Stimulated activated CD8-positive, alpha-beta memory T cell treated with anti-CD3 and anti-CD28 coated beads, Interleukin-4, amount 100 ng/mL, for 1 hour (primary cell): Measurements from ENCODE around the gene TMC2.
"Not testable (repeated sequence)": the region's sequence is repeated elsewhere in the genome, so short reads cannot be mapped to it uniquely, and the experiment has no call there.

Experiments used
- DNase-seq, 2 donors: peaks; one replicate each; pipeline ENCODE4 v3.0.0-alpha.2; 2020; ENCODE audit warnings: low read depth in 2 of 2, low spot score in 1 of 2

TMC2 gene

GRCh38 chr20:2658414-2659354 lies 122.3 kb downstream of the TMC2 start:
- DNase-seq: no peak

- no peak for DNase-seq
Observed at GRCh38 chr20:2659547-2659946, 123.2 kb downstream of the TMC2 start.

DNA sequence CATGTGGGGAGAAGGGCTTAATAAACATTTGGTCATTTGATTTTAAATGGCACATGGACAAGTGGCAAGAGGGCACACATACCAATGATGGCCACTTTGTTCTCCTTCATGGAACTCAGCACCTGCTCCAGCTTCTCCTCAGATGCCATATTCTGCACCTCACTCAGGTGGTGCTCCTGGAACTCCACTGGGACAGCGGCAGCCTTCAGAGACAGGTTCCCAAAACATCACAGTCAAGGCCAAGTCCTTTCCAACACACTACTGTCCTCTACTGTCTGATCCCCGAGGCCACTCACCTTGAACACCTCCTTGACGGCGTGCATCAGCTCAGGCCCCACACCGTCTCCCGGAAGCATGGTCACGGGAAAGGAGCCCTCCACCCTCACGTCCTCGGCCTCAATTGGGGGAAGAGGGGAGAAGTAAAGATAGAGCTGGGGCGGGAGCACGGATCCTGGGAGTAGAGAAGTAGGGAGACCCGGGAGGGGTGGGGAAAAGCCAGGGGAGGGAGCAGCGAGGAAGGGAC lies 127.1 kb downstream of the TMC2 start:
- DNase-seq: no peak

DNA sequence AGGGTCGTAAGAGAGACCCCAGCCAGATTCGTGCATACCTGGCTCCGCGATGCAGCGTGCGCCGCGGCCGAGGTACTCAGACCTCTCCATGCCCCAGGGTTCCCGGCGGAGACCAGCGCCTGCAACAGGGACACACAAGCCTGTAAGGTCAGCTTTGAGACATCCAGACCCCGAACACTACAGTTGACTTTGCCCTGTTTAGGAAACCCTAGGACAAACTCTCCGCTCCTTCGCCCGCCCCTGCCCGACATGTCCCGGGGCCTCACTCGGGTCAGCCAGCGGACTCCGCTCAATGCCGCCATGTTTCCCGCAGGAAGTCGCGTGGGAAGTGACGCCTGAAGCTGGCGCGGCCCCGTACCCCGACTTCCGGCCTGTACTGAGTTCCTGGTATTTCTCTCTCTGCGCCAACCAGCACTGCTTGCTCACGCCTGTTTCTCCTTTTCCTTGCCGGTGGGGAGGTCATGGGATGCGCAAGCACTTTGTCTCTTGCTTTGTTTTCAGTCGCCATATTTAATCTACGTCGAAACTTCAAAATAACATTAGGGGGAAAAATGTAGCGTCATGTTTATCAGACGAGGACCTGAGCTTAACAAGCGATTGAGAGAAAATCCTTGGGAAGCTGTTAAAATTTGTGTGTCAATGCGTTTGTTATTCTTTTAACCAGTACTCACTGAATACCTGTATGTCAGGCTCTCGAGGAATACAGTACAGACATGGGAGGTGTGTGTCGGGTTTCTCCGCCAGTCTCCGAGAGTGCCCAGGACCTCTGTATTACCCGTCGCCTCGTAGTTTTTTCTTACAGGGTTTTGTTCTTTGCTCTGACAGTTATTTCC lies 127.7 kb downstream of the TMC2 start, which contains the start of gene IDH3B:
TSS of gene IDH3B (minus strand) at position 330 of the 833 bp plus-strand sequence. CDS start at position 302, 28 bp downstream.
- peak; percentile 78 to 83 for DNase-seq

DNA sequence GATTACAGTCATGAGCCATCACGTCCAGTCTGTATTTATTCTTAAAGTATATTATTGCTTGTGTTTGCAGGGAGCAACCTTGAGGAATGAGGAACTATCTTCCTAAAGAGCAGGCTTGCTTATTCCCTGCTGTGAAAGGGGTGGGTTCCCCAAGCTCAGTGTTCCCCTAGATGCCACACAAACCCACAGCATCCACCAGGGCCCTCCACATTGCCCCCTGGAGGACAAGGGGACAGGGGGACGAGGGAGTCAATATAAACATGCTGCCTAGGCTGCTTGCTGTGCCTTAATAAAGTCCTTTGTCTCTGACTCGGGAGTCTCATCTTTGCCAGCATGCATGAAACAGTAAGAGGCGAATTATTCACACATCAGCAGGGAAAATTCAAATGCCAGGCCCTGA lies 135.6 kb downstream of the TMC2 start:
- no peak for DNase-seq

- DNase-seq: no peak
Observed at GRCh38 chr20:2672446-2672845, 136.1 kb downstream of the TMC2 start.

DNA sequence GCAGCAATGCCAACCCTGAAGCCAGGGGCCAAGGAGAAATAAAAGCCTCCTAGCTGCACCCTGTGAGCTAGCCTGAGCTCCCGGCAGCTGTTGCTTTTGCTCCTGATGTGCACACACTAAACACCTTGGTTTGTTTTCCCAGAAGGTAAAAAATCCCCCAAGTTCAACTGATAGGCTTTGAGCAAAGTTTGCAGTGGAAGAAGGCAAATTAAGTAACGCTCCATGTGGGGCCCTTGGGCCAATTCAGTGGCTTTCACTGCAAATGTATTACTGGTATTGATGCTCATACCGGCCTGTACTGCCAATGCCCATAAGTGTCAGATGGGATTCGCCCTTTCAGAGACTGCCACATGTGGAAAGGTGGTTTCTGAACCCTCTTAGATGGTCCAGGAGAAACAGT lies 137.1 kb downstream of the TMC2 start:
- DNase-seq: no peak

- DNase-seq: no peak
Observed at GRCh38 chr20:2680046-2680445, 143.7 kb downstream of the TMC2 start.

DNA sequence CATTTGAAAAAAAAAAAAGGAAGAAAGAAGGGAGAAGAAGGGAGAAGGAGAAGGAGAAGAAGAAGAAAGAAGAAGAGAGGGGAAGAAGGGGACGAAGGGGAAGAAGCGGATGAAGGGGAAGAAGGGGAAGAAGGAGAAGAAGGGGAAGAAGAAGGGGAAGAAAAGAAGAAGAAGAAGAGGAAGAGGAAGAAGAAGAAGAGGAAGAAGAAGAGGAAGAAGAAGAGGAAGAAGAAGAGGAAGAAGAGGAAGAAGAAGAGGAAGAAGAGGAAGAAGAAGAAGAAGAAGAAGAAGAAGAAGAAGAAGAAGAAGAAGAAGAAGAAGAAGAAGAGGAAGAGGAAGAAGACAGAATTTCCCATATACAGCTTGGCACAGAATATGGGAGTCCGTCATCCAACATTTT lies 145.7 kb downstream of the TMC2 start:
- not testable (repeated sequence) for DNase-seq

DNA sequence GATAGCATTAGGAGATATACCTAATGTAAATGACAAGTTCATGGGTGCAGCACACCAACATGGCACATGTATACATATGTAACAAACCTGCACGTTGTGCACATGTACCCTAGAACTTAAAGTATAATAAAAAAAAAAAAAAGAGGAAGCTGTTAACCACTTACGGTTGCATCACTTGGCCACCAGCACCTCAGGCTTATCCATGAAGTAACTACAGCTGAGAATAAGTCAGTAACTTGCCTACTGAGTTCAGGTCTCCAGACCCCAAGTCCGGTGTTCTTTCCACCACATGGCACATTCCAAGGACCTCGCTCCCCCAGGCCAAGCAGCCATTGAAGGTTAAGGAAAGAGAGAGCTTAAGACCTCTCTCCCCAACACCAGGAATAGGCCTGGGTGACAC lies 148.4 kb downstream of the TMC2 start:
- not testable (repeated sequence) for DNase-seq

DNA sequence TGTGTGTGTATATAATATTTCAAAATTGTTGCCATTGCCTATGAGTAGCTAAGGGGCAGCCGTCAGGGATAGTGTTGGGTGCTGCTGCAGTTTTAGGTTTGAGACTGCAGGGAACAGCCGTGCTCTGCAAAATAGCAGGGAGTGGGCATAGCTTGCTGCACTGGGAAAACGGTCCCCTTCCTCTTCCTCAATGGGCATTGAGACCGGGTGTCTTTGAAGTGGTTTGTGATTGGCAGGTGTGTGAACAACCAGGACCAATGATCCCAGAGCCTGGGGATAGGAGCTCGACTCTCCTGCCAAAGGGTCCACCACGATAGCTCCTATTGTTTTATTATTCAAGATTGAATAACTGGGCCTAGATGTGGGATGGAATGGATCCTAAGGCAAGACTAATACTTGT lies 151.1 kb downstream of the TMC2 start:
- DNase-seq: no peak

- peak; percentile 54 to 62 for DNase-seq
Observed at GRCh38 chr20:2688041-2688591, 151.7 kb downstream of the TMC2 start.

DNA sequence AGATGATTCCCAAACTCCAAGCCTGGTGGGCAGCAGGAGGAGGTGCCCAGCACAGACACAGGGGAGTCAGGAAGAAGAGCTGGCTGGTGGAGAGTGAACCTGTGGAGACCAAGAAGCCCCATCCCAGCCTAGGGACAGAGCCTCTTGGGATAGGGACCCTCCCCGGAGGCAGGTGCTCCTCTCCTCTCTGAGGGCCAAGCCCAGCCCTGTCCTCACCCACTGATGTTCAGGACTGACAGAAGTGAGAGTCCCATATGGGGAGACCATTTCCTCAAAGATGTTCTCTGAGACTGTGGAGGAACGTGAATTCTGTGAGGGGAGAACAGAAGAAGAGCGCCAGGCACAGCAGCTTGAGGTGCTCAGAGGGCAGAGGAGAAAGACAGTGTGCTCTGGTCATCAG lies 153.8 kb downstream of the TMC2 start:
- DNase-seq: no peak

DNA sequence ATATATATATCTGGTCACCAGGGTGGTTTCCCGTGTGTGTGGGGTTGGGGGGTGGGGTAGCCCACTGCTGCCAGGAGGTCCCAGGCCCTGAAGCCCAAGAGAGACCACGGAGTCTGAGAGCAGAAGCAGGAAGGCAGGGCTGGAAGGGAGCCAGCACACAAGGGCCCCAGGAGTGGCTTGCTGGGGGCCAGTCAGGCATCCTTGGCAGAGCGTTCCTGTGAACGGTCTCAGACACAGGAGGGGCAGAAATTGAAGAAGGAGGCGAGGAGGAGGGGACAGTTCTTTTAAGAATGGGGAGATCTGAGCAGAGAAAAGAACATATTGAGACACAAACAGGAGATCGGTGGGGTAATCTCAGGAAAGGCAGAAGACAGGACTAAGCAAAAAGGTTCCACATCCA lies 154.3 kb downstream of the TMC2 start:
- DNase-seq: no peak

GRCh38 chr20:2691127-2691526 lies 154.8 kb downstream of the TMC2 start:
- no peak for DNase-seq
